Endothelial cell of umbilical vein (primary cell): ENCODE data around the gene CHD9.

Experiments
- CTCF ChIP-seq, 2 donors: IDR thresholded peaks; 1 replicate in 1 of 2; 2 replicates in 1 of 2; pipeline ENCODE4 v1.5.1; 2011; ENCODE audit warnings: low read length in 2 of 2, mild to moderate bottlenecking in 2 of 2, moderate library complexity in 2 of 2, control low read depth in 1 of 2, inconsistent platforms in 1 of 2, low read depth in 1 of 2; ENCODE audit not compliant: insufficient read depth in 1 of 2; ENCODE audit errors: extremely low read depth in 1 of 2
- EZH2 ChIP-seq: IDR thresholded peaks from 2 replicates; pipeline ENCODE4 v1.6.1; 2012; ENCODE audit warnings: borderline replicate concordance, low read depth, mild to moderate bottlenecking, moderate library complexity, low read length, inconsistent platforms; ENCODE audit not compliant: severe bottlenecking
- GATA2 ChIP-seq: IDR thresholded peaks from 2 replicates; pipeline ENCODE4 v1.7.0; 2011; ENCODE audit warnings: low read depth, mild to moderate bottlenecking, moderate library complexity, mixed read lengths, low read length; ENCODE audit not compliant: insufficient read length, insufficient read depth
- MAX ChIP-seq: IDR thresholded peaks from 2 replicates; pipeline ENCODE4 v1.6.1; 2011; ENCODE audit not compliant: insufficient read depth, insufficient read length
- MYC ChIP-seq: IDR thresholded peaks from one replicate; pipeline ENCODE4 v1.6.1; 2011; ENCODE audit warnings: mild to moderate bottlenecking, low read depth, low read length
- POLR2A ChIP-seq: IDR thresholded peaks from 2 replicates; pipeline ENCODE4 v1.6.1; 2012; ENCODE audit warnings: low read depth, mild to moderate bottlenecking, control low read depth, low read length
- POLR2AphosphoS5 ChIP-seq: IDR thresholded peaks from 2 replicates; pipeline ENCODE4 v1.6.1; 2012; ENCODE audit warnings: low read depth, mild to moderate bottlenecking, control low read depth, low read length, moderate library complexity; ENCODE audit not compliant: insufficient read depth

DNA sequence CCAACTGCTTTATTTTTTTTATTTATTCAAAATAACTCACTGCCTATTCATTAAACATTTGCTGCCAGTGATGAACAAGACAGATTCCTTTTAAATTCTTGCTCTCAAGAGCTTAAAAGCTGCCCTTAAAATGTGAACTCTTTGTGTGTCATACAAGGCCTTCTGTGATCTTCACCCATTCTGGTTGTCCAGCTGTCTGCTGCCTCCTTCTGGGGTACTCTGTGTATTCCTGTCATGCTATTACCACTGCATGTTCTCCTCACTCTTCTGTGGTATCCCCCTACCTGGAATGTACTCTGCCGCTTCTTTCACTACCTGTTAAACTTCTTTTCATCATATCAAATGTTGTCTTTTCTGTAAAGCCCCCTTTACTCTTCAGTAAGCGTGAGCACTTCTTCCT lies 165.8 kb downstream of the CHD9 start:
- TF ChIP-seq CTCF (IDR thresholded peaks at IDR 0.05; ENCODE audit: extremely low read depth in 1 of 2, insufficient read depth in 1 of 2, low read depth in 1 of 2, low read length in 2 of 2), result peak; percentile 42 to 46
- TF ChIP-seq MAX, result no peak
- no peak for TF ChIP-seq POLR2A
- no peak for TF ChIP-seq EZH2
- no peak for TF ChIP-seq GATA2
- no peak for TF ChIP-seq POLR2AphosphoS5
- TF ChIP-seq MYC, result no peak
